Central memory CD4-positive, alpha-beta T cell (primary cell): ENCODE data around the gene MYZAP.

ENCODE experiments used
- DNase-seq: peaks from one replicate; pipeline ENCODE4 v3.0.0; 2022

Gene MYZAP

DNA sequence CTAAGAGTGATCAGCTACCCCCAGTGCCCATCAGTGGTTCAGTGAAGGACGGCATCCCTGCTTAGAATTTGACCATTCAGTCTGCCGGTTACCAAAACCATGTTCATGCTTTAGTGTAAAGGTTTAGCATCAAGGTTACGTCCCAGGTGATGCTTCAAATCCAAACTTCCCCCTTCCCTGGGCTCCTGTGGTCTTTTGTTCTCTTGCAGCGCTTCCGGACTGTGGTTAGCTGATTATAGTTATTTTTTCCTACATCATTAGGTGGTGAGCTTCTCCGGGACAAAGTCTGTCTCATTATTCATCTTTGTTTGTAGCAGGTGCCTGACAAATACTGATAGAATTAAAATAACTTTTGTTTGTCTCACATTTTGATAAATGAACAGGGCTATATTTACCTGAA lies 28.3 kb upstream of the MYZAP start:
- peak; percentile 13 for DNase-seq

DNA sequence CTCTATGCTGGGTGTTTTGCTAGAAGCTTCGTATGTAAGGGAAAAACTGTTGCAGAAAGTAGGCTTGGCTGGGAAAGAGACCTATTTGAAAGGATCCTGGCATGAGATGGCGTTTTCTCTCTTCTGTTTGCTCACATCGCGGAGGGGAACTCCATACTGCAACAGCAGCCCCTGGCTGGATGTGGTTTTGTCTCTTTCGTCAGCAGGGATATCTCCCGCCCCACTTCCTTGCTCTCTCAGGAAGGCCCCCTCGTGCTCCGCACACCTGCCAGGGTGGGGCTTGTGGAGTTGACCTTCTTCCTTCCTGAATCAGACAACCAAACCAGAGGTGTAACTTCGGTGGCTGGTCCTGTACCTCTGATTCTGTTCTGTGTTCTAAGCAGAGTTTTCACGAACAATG lies 26.4 kb upstream of the MYZAP start:
- peak; percentile 78 for DNase-seq

DNA sequence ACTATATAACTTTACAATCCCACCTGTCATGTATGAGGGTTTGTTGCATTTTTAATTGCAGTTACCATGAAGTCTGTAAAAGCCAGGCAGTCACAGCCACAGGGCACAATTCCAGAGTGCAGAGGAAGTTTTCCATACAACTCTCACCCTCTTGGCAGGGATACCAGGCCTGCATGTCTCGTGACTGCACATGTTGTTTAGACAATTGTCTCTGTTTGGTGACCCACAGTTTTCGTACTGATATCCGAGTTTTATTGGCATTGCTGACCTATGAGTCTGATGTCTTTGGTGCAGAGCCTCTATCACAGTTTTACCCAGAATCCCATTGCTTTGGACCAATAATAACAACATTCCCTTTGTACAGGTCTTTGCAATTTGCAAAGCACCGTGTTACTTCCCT lies 24.9 kb upstream of the MYZAP start:
- no peak for DNase-seq

DNA sequence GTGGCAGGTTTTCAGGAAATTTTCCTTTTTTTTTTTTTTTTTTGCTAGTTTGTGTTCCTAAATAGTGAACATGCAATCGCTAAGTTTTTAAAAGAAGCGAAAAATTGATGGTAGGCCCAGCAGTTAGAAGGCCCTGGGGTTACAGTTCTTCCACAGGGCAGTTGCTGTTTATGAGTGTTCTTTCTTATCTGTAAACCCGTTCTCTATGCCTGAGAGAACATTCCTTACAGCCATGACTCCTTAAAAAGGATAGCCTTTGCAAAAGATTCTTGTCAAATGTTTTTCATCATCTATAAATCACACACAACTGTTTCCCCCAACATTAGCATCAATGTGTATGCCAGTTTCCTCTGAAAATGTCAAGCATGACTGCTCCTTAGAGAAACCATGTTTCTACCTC lies 23.8 kb upstream of the MYZAP start:
- no peak for DNase-seq

DNA sequence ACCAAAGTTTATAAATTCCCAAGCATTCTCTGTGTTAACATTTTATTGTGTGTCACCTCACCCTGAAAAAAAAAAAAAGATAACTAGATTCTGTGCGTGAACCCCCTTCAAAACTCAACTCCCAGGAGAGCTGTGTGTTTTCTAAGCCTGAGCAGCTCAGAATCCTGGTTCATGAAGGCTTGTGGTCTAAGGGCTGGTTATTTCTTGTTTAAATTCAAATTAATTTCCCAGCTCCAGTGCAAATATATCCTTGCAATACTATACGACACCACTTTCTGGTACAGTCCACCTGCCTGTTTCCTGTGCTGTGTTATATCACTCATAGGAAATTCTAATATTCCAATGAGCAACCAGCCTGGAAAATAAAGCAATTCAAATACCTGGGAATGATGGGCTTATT lies 23.4 kb upstream of the MYZAP start:
- no peak for DNase-seq

DNA sequence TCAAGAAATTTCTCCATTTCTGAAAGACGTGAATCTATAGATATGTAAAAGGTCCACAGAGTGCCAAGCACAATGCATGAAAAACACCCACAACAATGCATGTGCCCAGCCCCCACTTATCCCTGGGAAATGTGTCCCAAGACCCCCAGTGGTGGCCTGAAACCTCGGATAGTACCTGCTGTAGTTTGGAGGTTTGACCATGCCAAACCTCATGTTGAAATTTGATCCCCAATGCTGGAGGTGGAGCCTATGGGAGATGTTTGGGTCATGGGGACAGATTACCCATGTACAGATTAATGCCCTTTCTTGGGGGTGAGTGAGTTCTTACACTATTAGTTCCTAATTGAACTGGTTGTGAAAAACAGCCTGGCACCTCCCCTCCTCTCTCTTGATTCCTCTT lies 21.4 kb upstream of the MYZAP start:
- DNase-seq, result no peak

DNA sequence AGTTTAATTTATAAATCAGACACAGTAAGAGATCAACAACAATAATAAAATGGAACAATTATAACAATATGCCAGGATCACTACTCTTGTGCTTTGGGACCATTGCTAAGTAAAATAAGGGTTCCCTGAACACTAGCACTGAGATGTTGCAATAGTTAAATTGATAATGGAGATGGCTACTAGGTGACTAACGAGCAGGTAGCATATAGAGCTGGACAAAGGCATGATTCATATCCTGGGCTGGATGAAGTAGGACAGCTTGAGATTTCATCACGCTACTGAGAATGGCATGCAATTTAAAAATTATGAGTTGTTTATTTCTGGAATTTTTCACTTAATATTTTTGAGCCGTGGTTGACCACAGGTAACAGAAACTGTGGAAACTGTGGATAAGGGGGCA lies 20.7 kb upstream of the MYZAP start:
- no peak for DNase-seq

DNA sequence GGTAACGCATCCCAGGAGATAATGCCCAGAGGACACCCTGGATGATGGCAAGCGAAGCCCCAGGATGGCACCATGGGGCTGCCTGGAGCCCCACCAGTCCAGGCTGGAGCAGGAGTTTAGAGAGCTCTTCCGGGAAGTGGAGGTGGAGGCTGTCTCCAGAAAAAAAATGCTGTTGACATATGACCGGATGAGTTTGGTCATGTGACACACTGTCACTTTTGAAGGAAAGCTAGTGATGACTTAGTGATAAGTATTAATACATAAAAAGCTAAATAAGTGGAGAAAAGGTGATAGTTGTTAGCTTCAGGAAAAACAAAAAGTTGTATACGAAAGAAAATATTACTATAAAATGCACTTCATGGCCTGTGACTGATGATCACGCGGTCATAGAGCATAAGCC lies 20.0 kb upstream of the MYZAP start:
- no peak for DNase-seq

DNA sequence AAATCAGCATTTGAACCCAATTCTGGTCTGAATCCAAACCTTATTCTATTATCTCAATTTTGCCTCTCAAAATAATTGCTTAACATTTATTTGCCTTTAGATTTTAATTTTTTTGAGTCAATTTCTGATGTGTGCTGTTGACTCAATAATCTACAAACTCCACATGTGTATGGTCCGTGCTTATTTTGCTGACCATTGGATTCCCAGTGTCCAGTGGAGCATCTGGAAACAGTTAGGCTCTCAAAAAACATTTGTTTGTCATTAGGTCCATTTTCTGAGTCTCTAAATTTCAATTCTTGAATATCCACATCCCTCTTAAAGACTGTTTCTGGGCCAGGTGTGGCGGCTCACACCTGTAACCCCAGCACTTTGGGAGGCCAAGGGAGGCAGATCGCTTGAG lies 19.2 kb upstream of the MYZAP start:
- DNase-seq, result no peak

DNA sequence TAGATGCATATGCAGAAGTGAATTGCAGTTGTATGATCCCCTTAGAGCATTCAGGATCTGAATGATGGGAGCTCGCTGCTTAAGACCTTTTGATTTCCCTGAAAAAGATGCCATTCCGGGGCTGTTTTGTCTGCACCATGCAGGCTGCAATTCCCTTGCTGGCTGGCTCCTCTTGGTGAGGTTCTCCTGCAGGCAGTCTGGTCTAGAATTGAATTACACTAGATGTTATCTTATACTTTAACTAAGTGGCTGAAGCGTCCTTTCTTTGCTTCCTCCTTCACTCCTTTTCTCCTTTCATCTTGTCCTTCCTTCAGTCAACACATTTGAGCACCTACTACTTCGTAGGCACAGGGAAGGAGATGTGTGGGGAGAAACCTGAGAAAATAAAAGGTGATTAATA lies 18.6 kb upstream of the MYZAP start:
- no peak for DNase-seq

DNA sequence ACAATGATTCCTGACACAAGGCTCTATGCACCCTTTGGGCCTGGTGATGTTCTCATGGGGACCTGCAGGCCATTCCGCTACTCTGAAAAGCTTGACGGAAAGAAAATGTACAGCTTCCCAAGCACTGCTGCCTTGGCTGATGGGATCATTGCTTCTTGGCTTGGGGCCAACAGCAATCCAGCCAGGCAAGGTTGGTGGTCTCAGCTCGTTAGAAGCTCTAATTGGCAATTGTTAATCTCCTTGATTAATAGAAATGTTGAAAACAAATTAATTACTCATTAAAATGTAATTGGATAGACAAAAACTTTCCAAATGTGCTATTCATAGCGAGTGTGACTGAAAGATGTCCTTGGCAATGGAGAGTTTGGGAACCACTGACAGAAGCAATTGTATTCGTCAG lies 16.3 kb upstream of the MYZAP start:
- DNase-seq, result no peak

DNA sequence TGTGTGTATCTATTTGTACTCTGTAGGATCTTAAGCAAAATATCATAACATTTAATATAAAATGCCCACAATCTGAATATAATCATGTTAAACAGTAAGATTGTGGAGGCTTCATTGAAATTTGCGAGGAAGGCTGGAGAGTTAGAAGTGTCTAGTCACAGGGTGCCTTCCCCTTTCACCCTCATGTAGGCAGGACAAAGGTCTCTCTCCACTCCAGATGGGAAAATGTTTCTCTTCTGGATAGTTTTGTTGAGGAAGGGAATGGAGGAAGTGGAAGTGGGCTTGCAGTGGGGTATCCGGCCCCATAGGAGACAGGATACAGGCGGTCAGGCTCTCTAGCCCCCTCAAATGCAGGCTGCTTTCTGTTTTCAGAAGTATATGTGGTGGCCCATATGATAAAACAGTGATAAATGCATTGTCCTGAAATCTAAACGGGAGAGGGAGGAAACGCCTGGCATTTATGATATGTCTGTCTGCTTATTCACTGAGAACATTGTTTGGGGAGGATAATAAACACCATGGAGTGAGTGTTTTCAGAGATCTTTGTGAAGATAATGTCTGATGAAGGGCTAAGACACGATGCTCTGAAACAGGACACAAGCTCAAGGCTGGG lies 13.3 kb upstream of the MYZAP start:
- no peak for DNase-seq

DNA sequence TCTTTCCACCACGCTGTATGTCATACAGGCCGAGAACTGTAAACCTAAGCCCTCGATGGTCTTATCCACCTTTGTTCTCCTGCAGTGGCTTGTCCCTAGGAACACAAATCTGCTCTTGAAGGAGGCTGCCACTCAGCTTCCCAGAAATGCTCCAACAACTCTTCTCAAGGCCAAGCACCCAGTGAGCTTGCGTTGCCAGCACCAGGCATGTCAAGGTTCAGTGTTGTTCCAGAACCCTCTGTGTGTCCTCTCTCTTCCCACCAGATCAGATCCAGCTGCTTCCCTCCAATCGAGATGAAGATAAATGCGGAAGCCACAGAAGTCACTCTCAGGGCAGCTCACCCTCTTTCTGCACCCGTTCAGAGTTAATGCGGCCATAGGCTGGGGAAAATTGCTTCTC lies 11.3 kb upstream of the MYZAP start:
- DNase-seq, result no peak

DNA sequence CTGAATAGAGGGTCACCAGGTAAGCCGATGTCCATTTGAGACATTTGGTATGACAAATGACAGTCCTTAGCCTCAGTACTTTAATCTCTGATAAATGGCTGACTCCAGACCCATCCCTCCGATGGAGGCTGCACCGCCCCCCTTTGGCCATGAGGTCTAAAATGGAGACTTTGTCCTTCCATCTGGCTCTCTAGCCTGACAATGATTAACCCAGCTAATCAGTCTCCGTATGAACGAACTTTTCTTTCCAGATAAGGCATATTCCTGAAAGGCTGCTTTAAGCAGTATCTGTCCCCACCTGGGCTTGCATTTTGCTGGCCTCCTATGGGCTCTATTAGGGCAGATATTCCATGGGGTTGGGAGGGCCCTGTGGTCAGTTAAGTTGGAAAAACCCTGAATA lies 10.8 kb upstream of the MYZAP start:
- no peak for DNase-seq

DNA sequence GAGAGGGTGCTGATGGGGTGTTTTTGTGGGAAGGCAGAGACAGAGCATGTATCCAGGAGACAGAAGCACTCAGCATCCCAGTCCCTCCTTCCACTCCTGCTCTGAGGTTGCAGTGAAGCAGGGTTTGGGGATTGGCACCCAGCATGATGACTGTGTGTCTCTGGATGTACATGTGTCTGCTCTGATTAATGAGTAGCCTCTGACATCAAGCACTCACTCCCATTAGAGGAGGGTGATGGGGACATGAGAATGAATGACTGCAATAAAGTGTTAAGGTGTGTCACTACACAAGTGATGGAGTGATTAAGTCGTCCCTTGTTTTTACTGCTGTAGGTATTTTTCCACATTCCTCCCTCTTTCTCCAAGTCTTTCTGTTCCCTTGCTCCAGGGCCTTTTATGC lies 9.6 kb upstream of the MYZAP start:
- no peak for DNase-seq

DNA sequence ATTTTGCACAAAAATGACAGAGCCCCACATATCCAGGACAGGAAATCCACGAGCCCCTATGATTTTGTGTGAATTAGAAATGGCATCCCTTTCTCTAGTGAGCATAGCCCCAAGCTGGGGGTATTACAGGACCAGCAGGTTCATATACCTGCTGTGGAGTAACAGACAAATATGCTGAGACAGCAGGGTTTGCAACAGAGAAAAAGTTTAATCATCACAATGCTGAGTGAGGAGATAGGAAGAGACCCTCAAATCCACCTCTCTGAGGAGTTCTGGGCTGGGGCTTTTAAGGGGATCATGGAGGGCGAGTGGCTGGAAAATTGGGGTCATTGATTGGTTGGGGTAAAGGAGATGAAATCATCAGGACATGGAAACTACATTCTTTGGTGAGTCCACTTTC lies 8.4 kb upstream of the MYZAP start:
- DNase-seq, result no peak

DNA sequence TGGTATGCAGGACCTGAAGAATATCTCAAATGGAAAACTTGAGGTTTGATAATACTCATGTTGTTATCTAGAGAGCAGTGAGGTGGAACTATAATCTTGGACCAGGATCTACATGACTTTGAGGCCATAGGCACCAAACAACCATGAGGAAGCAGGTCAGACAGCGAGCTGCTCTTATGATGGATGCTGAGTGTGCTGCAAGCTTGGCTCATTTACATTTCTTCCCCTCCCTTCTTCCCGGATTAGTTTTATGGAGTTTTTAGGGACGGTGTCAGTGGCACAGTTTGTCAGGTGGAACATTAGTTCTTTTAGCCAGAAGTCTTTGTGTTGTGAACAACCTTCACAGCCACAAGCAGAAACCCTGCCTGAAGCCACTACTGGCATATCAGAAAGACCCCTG lies 8.0 kb upstream of the MYZAP start:
- no peak for DNase-seq

DNA sequence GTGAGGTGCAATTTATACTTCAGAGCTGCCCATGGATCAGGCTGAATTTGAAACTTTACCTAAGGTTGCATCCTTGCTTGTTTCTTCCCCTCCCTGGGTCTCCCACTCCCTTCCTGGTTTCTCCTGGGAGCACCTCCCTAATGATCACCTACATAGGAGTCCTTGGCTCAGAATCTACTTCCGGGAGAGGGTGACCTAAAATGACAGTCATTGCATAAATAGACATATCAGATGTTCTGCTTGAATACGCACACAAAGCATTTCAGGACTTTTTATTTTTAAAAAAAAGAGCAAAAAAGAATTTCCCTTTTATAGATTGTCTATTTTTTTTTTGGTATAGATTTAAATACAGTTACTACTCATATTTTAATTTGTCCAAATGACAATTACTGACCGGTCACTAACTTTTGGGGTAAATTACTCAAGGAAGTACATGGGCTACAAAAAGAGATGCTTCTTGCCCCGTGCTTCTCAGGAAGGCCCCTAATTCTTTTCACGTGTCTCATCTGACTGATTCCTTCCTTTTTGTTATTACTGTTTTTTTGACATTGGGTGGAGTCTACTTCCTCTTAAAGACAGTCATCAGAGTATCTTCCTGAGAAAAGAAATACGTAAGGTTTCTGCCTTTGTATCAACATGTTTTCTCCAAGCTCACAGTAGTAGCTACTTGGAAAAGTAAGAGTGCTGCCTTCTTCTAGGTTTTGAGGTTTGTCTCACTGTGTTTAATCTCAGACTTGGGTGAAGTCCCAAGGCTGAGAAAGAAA lies 4.9 kb upstream of the MYZAP start:
- DNase-seq, result peak; percentile 48

DNA sequence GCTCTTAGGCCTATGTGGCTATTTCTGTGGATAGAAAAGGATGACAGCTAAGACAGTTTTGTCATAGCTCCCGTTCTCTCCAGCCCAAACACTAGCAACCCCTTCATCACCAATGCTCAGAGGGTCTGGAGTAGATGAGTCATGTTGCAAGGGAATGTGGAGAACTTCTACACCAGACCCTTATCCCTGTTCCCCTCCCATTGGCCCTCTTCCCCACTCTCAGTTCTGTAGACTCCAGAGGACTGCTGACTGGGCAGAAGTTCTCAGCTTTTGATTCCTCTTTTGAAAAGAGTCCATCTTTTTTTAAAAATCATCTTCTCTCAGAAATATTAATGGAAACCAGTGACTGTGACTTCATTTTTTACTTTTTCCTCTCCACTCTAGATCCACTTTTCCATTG lies 2.4 kb upstream of the MYZAP start:
- no peak for DNase-seq

DNA sequence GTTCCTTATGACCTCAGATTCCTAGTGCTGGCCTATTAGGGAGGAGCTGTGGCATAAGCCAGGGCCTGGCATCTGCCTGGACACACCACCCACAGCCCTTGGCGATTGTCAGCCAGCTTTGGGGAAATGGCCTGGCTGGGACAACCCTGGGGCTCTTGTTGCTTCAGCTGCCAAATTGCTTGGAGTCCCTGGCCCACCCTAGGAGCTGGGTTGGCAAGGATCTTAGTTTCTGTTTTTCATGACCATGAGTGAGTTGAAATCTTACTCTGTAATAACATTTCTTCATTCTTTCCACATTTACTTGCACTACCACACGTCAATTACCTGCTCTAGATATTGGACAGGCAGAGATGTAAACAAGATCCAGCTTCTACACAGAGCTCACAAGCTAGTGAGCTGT lies 1.9 kb upstream of the MYZAP start:
- DNase-seq, result no peak

DNA sequence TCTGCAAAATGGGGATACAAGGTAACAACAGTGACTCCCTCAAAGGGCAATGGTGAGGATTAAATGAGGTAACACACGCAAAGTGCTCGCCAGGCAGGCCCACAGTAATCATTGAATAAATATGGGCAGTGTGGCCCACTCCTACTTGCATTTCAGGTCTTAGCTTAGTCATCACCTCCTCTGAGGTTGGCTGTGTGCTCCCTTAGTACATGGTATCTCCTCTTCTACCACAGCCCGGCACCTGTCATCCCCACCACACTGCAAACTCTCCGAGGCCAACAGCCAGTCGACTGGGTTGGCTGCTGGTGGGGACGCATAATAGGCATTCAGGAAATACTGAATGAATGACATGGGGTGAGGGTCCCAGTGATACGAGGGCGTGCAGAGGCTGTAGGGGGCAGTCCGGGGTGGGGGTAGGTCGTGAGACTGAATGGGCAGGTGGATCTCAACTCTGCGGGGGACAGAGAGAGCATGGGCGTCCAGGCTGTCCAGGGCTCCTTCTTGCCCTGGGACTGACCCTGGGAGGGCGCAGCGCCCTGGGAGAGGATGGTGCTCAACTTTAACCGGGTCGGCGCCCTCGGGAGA lies 375 bp upstream of the MYZAP start:
- no peak for DNase-seq

DNA sequence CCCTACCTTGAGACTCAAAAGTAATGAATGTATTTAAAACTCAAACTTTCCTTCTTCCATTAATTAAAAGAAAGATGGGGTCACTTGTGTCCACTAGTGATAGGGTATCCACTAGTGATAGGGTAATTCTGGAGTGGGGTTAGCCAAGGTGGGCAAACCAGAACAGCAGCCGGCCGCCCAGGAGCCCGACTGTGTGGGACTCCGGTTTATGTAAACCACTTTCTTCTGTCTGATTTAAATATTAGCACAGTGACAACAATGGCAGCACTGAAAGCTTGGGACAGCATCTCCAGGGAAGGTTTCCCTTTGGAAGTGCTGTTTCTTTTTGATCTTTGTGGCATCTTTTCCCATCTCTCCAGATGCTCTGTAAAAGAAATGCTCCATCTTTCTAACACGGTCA lies 722 bp downstream of the MYZAP start:
- DNase-seq, result no peak

DNA sequence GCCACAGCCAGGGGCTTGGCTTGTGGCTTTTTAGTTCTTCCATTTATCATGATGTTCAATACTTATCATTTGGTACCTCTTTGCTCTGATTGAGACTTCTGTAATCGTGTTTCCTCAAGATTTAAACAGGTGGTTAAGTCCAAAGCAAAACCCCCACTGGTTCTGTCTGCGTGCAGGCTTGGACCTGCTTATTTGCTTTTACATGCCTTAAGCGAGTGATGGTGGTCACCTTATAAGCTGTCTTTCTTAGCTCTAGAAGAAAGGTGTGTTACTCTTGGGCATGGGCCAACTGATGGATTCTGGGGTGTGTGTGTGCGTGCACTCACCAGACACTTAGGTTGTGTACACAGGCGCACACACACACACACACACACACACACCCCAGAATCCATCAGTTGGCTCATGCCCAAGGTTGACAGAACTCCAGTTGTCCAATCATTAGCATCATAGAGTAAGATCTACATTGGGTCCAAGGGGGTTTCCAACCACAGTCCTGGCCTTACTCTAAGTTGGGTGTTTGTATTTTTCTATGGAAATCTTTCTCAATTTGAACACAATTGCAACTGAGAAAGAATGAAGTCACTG lies 1.2 kb downstream of the MYZAP start:
- no peak for DNase-seq

DNA sequence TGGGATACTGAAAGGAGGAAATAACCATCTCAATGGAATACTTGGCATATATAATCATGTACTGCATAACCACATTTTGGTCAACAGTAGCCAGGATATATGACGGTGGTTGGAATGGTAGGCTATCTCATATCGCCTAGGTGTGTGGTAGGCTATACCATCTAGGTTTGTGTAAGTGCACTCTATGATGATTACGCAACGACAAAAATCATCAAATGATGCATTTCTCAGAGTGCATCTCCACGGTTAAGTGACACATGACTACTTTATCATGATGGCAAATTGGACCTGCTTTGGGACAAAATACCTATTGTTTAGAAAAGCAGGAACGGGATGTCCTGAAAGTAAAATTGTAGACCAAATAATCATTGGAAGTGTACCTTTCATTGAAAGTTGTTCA lies 2.8 kb downstream of the MYZAP start:
- DNase-seq, result no peak
